Lower leg skin (tissue), 4 donors: Measurements from ENCODE around the gene TCEANC2. TPM values are rescaled to one million over a fixed set of nuclear protein-coding genes. Genes with fewer than 3 reads are reported as not detected.

Source experiments
- DNase-seq, 2 donors: peaks; one replicate each; pipeline ENCODE4 v3.0.0-alpha.2; 2019; ENCODE audit warnings: low spot score in 2 of 2
- H3K4me3 ChIP-seq: fragments of 200-600 bp; sonication (generic); 2 replicates; pipeline ENCODE4 v1.5.1; 2017; ENCODE audit warnings: mild to moderate bottlenecking, low read depth; ENCODE audit not compliant: poor library complexity, severe bottlenecking
- CTCF ChIP-seq, 3 donors: fragments of 450-650 bp; IDR thresholded peaks; one replicate each; pipeline ENCODE4 v1.5.1; 2016; ENCODE audit warnings: antibody characterized with exemption in 3 of 3, mild to moderate bottlenecking in 3 of 3, moderate library complexity in 2 of 3
- POLR2A ChIP-seq, 2 donors: fragments of 450-650 bp; IDR thresholded peaks; one replicate each; pipeline ENCODE4 v1.6.1; 2016 to 2017; ENCODE audit warnings: antibody characterized with exemption in 2 of 2, mild to moderate bottlenecking in 1 of 2, moderate library complexity in 1 of 2
- WGBS, 2 donors: methylation state at CpG; one replicate each; pipeline ENCODE4 v1.1.5; 2018; 5-methylcytosine and 5-hydroxymethylcytosine counted together
- intact Hi-C: fragments of 100-400 bp; cut with DNase I; formaldehyde crosslinking; loops from one replicate; pipeline ENCODE4 v1.15.0; 2023; ENCODE audit warnings: low total_unique reads
- total RNA-seq, 4 donors: library from RNA; depleted of rRNA; stranded (reverse); fragments of >200 nt; gene quantifications; one replicate each; pipeline ENCODE4 v1.1.0, GENCODE V29; 2016

The TCEANC2 gene
- total RNA-seq, 4 donors from 2014 or later, result 3.1 to 4.3 (median 3.8) TPM

GRCh38 chr1:54117815-54118563 is 64.6 kb downstream of the TCEANC2 start:
- no peak overlapping the region for H3K4me3 ChIP-seq
- intact Hi-C loops, result no loop called here
- DNase-seq, result no peak
- 90 to 94% methylated on average over 11 of the region's 11 CpGs for WGBS, 2 donors
- TF ChIP-seq CTCF (IDR thresholded peaks at IDR 0.05) (no peak), POLR2A (IDR thresholded peaks at IDR 0.05) (no peak)

GRCh38 chr1:54118704-54119103 is 65.3 kb downstream of the TCEANC2 start:
- H3K4me3 ChIP-seq, result no peak overlapping the region
- intact Hi-C loops, result no loop called here
- 80 to 85% methylated on average over 8 of the region's 8 CpGs for WGBS, 2 donors
- TF ChIP-seq CTCF (IDR thresholded peaks at IDR 0.05), result no peak
- no peak for TF ChIP-seq POLR2A (IDR thresholded peaks at IDR 0.05)
- no peak for DNase-seq

- intact Hi-C loops, result loop anchor here (5.0 kb wide), 1 partner anchor 372 kb away; no protein-coding TSS in a partner anchor
- no peak for DNase-seq
- H3K4me3 ChIP-seq, result no peak overlapping the region
- TF ChIP-seq POLR2A (IDR thresholded peaks at IDR 0.05), result no peak
- peak in 1 of 3 donors; percentile 28 for TF ChIP-seq CTCF (IDR thresholded peaks at IDR 0.05)
- 90 to 93% methylated on average over 13 of the region's 13 CpGs for WGBS, 2 donors
Observed at GRCh38 chr1:54120018-54120697, 66.8 kb downstream of the TCEANC2 start.

- intact Hi-C loops, result loop anchor here (5.0 kb wide), 1 partner anchor 371 kb away; no protein-coding TSS in a partner anchor
- DNase-seq, result no peak
- 48 to 52% methylated on average over 32 to 33 of the region's 33 CpGs for WGBS, 2 donors
- H3K4me3 ChIP-seq, result no peak overlapping the region
- no peak for TF ChIP-seq POLR2A (IDR thresholded peaks at IDR 0.05)
- no peak for TF ChIP-seq CTCF (IDR thresholded peaks at IDR 0.05)
Observed at GRCh38 chr1:54120698-54121481, 67.5 kb downstream of the TCEANC2 start.

GRCh38 chr1:54121482-54122134 is 68.2 kb downstream of the TCEANC2 start:
- TF ChIP-seq CTCF (IDR thresholded peaks at IDR 0.05), result peak in 1 of 3 donors; percentile 36
- TF ChIP-seq POLR2A (IDR thresholded peaks at IDR 0.05), result no peak
- H3K4me3 ChIP-seq, result no peak overlapping the region
- peak; percentile 59 to 96 for DNase-seq
- intact Hi-C loops, result loop anchor here (5.0 kb wide), 1 partner anchor 371 kb away; no protein-coding TSS in a partner anchor
- 14 to 24% methylated on average over 35 to 36 of the region's 36 CpGs for WGBS, 2 donors
